ENCODE measurements around the gene GDPD2. TPM values are rescaled to one million over a fixed set of nuclear protein-coding genes. Genes with fewer than 3 reads are reported as not detected.

GDPD2 gene
- polyA plus RNA-seq, 2 of the 4 experiments (the other 2 are of a cell fraction), result 0.04 to 0.12 TPM

DNA sequence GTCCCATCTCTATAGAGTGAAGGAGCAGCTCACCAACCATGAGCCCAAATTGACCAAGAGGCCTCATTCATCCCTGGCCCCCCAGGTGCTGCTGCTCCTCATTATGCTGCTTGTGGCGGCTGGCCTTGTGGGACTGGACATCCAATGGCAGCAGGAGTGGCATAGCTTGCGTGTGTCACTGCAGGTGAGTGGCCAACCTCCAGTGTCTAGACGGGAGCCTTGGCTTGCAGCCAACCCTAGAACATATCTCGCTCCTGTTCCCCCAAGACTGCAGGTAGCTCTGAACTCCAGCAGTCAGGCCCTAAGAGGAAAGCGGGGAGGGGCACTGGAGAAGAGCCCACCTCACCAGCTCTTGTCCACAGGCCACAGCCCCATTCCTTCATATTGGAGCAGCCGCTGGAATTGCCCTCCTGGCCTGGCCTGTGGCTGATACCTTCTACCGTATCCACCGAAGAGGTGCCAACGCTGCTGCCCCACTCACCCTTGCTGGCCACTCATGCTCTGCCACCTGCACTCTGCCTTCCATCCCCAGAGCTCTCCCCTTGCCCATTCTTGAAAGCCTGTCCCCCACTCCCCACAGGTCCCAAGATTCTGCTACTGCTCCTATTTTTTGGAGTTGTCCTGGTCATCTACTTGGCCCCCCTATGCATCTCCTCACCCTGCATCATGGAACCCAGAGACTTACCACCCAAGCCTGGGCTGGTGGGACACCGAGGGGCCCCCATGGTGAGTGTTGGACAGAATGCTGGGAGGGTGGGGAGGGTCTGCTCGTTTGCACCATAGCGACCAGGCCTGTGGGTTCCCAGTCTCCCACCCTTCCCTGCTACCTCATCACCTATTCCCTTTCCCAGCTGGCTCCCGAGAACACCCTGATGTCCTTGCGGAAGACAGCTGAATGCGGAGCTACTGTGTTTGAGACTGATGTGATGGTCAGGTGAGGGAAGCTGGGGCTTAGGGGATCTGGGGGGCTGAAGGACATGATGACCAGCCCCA lies 3.5 kb downstream of the GDPD2 start:
- TF ChIP-seq NFE2L2 (conservative IDR thresholded peaks at IDR 0.05; ENCODE audit: low read length) (no peak), HEYL (CRISPR knock-in tag; IDR thresholded peaks at IDR 0.05) (no peak), POLR2A (IDR thresholded peaks at IDR 0.05; ENCODE audit: low read length) (no peak), RNF2 (IDR thresholded peaks at IDR 0.05; ENCODE audit: borderline replicate concordance, low read depth) (no peak), FOXS1 (CRISPR knock-in tag; IDR thresholded peaks at IDR 0.05) (no peak), HDAC2 (IDR thresholded peaks at IDR 0.05) (no peak), HOXA7 (CRISPR knock-in tag; IDR thresholded peaks at IDR 0.05) (no peak), SMC3 (IDR thresholded peaks at IDR 0.05) (no peak), GATA3 (IDR thresholded peaks at IDR 0.05; ENCODE audit: borderline replicate concordance) (no peak), TFCP2L1 (CRISPR knock-in tag; IDR thresholded peaks at IDR 0.05) (no peak), MAZ (IDR thresholded peaks at IDR 0.05; ENCODE audit: borderline replicate concordance, low read depth, low read length) (no peak), EP300 (IDR thresholded peaks at IDR 0.05) (no peak), ZSCAN20 (CRISPR knock-in tag; IDR thresholded peaks at IDR 0.05) (no peak), CHD4 (IDR thresholded peaks at IDR 0.05; ENCODE audit: borderline replicate concordance) (no peak), ESRRA (IDR thresholded peaks at IDR 0.05; ENCODE audit: borderline replicate concordance, low read length) (no peak), RFX5 (IDR thresholded peaks at IDR 0.05) (no peak)
- TF ChIP-seq, protein P1, sequence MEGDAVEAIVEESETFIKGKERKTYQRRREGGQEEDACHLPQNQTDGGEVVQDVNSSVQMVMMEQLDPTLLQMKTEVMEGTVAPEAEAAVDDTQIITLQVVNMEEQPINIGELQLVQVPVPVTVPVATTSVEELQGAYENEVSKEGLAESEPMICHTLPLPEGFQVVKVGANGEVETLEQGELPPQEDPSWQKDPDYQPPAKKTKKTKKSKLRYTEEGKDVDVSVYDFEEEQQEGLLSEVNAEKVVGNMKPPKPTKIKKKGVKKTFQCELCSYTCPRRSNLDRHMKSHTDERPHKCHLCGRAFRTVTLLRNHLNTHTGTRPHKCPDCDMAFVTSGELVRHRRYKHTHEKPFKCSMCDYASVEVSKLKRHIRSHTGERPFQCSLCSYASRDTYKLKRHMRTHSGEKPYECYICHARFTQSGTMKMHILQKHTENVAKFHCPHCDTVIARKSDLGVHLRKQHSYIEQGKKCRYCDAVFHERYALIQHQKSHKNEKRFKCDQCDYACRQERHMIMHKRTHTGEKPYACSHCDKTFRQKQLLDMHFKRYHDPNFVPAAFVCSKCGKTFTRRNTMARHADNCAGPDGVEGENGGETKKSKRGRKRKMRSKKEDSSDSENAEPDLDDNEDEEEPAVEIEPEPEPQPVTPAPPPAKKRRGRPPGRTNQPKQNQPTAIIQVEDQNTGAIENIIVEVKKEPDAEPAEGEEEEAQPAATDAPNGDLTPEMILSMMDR (IDR thresholded peaks at IDR 0.05), result no peak
- FAIRE-seq (no peak), DNase-seq (ENCODE audit: low read depth in 1 of 2, low spot score in 1 of 2) (no peak), ATAC-seq (no peak)
- Histone ChIP-seq H3K27ac (no peak overlapping the region), H3K4me3 (no peak overlapping the region), H3K9me3 (no peaks in the 10 kb centered on the region), H3K4me2 (no peak overlapping the region), H3K4me1 (no peaks in the 10 kb centered on the region)
- CTCF ChIA-PET, result no interaction called here
- POLR2A ChIA-PET, result no interaction called here
- 73% methylated on average over 7 of the region's 15 CpGs for WGBS (ENCODE audit: missing lambda C conversion rate)

DNA sequence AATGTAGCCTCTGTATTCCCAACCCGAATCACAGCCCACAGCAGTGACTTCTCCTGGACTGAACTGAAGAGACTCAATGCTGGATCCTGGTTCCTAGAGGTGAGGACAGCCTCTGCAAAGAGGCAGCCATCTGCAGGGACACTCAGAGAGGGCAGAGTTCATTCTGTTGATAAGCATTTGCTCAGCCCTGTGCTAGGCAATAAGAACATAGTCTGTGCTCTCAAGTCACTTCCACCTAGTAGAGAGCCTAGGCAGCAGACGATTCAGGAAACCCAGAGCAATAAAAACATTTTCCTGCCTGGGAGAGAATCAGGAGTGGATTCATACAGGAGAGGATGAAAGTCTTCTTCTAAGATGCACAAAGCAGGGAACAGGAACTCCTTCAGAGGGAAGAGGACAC lies 4.3 kb downstream of the GDPD2 start:
- ATAC-seq, result no peak
- Histone ChIP-seq H3K4me3 (no peak overlapping the region), H3K27ac (no peak overlapping the region), H3K4me1 (no peaks in the 10 kb centered on the region), H3K4me2 (no peak overlapping the region), H3K9me3 (no peaks in the 10 kb centered on the region)
- WGBS (ENCODE audit: missing lambda C conversion rate), result 38% methylated on average over 1 of the region's 2 CpGs
- ChIA-PET CTCF (no interaction called here), POLR2A (no interaction called here)
- no peak for FAIRE-seq
- no peak for TF ChIP-seq EHF (CRISPR knock-in tag; IDR thresholded peaks at IDR 0.05)
- no peak for TF ChIP-seq EP300 (IDR thresholded peaks at IDR 0.05)
- no peak for TF ChIP-seq NR3C1 (IDR thresholded peaks at IDR 0.05)
- TF ChIP-seq EHMT2 (IDR thresholded peaks at IDR 0.05; ENCODE audit: low read depth), result no peak
- TF ChIP-seq, protein P2, sequence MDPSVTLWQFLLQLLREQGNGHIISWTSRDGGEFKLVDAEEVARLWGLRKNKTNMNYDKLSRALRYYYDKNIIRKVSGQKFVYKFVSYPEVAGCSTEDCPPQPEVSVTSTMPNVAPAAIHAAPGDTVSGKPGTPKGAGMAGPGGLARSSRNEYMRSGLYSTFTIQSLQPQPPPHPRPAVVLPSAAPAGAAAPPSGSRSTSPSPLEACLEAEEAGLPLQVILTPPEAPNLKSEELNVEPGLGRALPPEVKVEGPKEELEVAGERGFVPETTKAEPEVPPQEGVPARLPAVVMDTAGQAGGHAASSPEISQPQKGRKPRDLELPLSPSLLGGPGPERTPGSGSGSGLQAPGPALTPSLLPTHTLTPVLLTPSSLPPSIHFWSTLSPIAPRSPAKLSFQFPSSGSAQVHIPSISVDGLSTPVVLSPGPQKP (IDR thresholded peaks at IDR 0.05; ENCODE audit: low read depth, low read length), result no peak
- no peak for DNase-seq (ENCODE audit: low read depth in 1 of 2, low spot score in 1 of 2)

DNA sequence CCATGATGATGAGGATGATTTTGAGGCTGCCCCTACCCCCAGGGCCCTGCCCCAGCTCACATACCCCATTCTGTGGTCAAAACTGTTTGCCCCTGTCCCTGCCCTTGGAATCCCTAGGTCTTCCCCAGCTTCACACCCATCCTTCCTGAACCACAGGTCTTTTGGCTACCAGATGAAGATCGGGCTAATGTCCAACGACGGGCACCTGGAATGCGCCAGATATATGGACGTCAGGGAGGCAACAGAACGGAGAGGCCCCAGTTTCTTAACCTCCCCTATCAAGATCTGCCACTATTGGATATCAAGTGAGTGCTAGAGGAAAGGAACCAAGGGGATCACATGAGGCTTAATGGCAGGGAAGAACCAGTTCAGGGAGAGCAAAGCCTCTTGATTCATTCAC lies 6.6 kb downstream of the GDPD2 start:
- H3K4me2 ChIP-seq, result no peak overlapping the region
- no peaks in the 10 kb centered on the region for H3K9me3 ChIP-seq
- DNase-seq (ENCODE audit: low read depth in 1 of 2, low spot score in 1 of 2) (no peak), ATAC-seq (no peak), FAIRE-seq (no peak)
- ChIA-PET CTCF (interaction anchor here (1.3 kb wide), 1 partner anchor 396 kb away, joined by 3 read pairs; no protein-coding TSS in a partner anchor), POLR2A (no interaction called here)
- no peak overlapping the region for H3K27ac ChIP-seq
- H3K4me1 ChIP-seq, result peaks cover 3% of the 10 kb centered on the region; the same call in 1 of the 3 replicates
- WGBS (ENCODE audit: missing lambda C conversion rate), result 87% methylated on average over 6 of the region's 6 CpGs
- H3K4me3 ChIP-seq, result no peak overlapping the region
- no peak for TF ChIP-seq ZNF302 (CRISPR knock-in tag; IDR thresholded peaks at IDR 0.05)
- TF ChIP-seq NR3C1 (IDR thresholded peaks at IDR 0.05), result no peak
- no peak for TF ChIP-seq HEYL (CRISPR knock-in tag; IDR thresholded peaks at IDR 0.05)
- TF ChIP-seq MYC (IDR thresholded peaks at IDR 0.05; ENCODE audit: borderline replicate concordance, low read length), result no peak
- TF ChIP-seq BHLHE40 (IDR thresholded peaks at IDR 0.05; ENCODE audit: low read depth, low read length), result no peak
- TF ChIP-seq HOXB13 (CRISPR knock-in tag; IDR thresholded peaks at IDR 0.05; ENCODE audit: low read depth), result no peak
- no peak for TF ChIP-seq MAZ (IDR thresholded peaks at IDR 0.05; ENCODE audit: borderline replicate concordance, low read depth, low read length)
- no peak for TF ChIP-seq TP53 (CRISPR knock-in tag; IDR thresholded peaks at IDR 0.05)
- TF ChIP-seq KDM1A (IDR thresholded peaks at IDR 0.05; ENCODE audit: low read depth), result no peak
- no peak for TF ChIP-seq HOXB5 (CRISPR knock-in tag; IDR thresholded peaks at IDR 0.05)
- TF ChIP-seq, protein P3, sequence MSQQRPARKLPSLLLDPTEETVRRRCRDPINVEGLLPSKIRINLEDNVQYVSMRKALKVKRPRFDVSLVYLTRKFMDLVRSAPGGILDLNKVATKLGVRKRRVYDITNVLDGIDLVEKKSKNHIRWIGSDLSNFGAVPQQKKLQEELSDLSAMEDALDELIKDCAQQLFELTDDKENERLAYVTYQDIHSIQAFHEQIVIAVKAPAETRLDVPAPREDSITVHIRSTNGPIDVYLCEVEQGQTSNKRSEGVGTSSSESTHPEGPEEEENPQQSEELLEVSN (IDR thresholded peaks at IDR 0.05; ENCODE audit: borderline replicate concordance, low read depth), result no peak
- no peak for TF ChIP-seq CHD2 (IDR thresholded peaks at IDR 0.05; ENCODE audit: low read length, partially characterized antibody)
- no peak for TF ChIP-seq NFE2L2 (conservative IDR thresholded peaks at IDR 0.05; ENCODE audit: low read length)
- TF ChIP-seq PHF8 (IDR thresholded peaks at IDR 0.05; ENCODE audit: borderline replicate concordance, low read depth), result no peak
- TF ChIP-seq JUN (IDR thresholded peaks at IDR 0.05), result no peak
- TF ChIP-seq FOXS1 (CRISPR knock-in tag; IDR thresholded peaks at IDR 0.05), result no peak

Data from A549 (cell line).